Measurements from ENCODE around the gene IQSEC2. TPM values are rescaled to one million over a fixed set of nuclear protein-coding genes. Genes with fewer than 3 reads are reported as not detected.
A peak's percentile ranks its signal among the peaks of the same experiment; 100 is the strongest.

Gene IQSEC2
- total RNA-seq, 1 experiment from 2014 or later: 45.7 TPM

DNA sequence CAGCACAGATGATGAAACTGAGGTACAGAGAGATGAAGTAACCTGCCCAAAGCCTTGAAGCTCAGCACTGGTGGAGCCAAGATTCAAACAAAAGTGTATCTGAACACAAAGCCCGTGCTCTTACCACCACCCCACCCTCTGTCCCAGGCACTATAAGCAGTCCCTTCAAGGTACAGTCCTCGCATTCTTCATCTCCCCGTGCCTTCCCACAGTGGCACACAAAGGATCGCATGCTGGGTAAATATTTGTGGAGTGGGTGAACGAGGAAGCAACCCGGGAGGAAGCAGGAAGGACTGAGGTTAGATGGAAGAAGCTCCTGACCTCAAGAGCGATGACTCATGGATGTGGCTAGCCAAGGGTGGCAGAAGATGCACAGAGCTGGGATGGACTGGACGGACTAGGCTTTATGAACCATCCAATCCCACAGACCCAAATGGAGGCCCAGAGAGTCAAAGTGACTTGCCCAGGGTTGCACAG is 18.4 kb downstream of the IQSEC2 start:
- Histone ChIP-seq H3K27ac (peak overlapping the region; percentile 68), H3K4me2 (peak overlapping the region; percentile 40; the same call in 1 of the 2 replicates), H3K79me2 (ENCODE audit: low read depth) (no peaks in the 10 kb centered on the region), H3K27me3 (ENCODE audit: insufficient read depth, low read depth) (no peaks in the 10 kb centered on the region), H4K20me1 (ENCODE audit: insufficient read depth) (no peaks in the 10 kb centered on the region), H3F3A (ENCODE audit: insufficient read depth, low read depth) (peaks cover 11% of the 10 kb centered on the region; the same call in 1 of the 2 replicates), H3K36me3 (ENCODE audit: low read depth) (no peaks in the 10 kb centered on the region), H3K9me2 (ENCODE audit: insufficient read depth) (no peaks in the 10 kb centered on the region), H3K4me3 (no peak overlapping the region), H3K9me3 (ENCODE audit: insufficient read depth, low read depth) (no peaks in the 10 kb centered on the region), H2AFZ (no peak overlapping the region), H3K4me1 (replicated peaks; ENCODE audit: insufficient read depth) (peaks cover 40% of the 10 kb centered on the region)
- peak; percentile 63 to 81 for DNase-seq
- no TSS peak for BruUV-seq (replicated peaks)
- ChIA-PET CTCF (interaction anchor here (0.5 to 1.1 kb wide), 3 partner anchors 19 to 183 kb away, joined by 3 to 4 read pairs (median 3); partner anchors contain the start of gene IQSEC2), POLR2A (ENCODE audit: unreplicated experiment) (interaction anchor here (0.5 to 0.6 kb wide), 5 partner anchors 8 to 1745 kb away, joined by 3 to 16 read pairs (median 3); no protein-coding TSS in a partner anchor)
- intact Hi-C loops (cut with micrococcal nuclease; ENCODE audit: unreplicated experiment): loop anchor here (1.0 kb wide), 1 partner anchor 18 kb away; the partner anchor contains the start of gene IQSEC2
- no peak for TF ChIP-seq EZH2 (IDR thresholded peaks at IDR 0.05; ENCODE audit: low read depth)

GRCh38 chrX:53262189-53262917 is 19.0 kb downstream of the IQSEC2 start:
- Histone ChIP-seq H3K9me2 (ENCODE audit: insufficient read depth) (no peaks in the 10 kb centered on the region), H3K4me3 (no peak overlapping the region), H4K20me1 (ENCODE audit: insufficient read depth) (no peaks in the 10 kb centered on the region), H3K4me2 (peak overlapping the region; percentile 40; the same call in 1 of the 2 replicates), H3F3A (ENCODE audit: insufficient read depth, low read depth) (peaks cover 11% of the 10 kb centered on the region; the same call in 1 of the 2 replicates), H3K79me2 (ENCODE audit: low read depth) (no peaks in the 10 kb centered on the region), H3K4me1 (replicated peaks; ENCODE audit: insufficient read depth) (peaks cover 34% of the 10 kb centered on the region), H3K27ac (peak overlapping the region; percentile 64), H2AFZ (no peak overlapping the region), H3K27me3 (ENCODE audit: insufficient read depth, low read depth) (no peaks in the 10 kb centered on the region), H3K9me3 (ENCODE audit: insufficient read depth, low read depth) (no peaks in the 10 kb centered on the region), H3K36me3 (ENCODE audit: low read depth) (no peaks in the 10 kb centered on the region)
- intact Hi-C loops (cut with micrococcal nuclease; ENCODE audit: unreplicated experiment): no loop called here
- ChIA-PET CTCF (no interaction called here), POLR2A (ENCODE audit: unreplicated experiment) (interaction anchor here (0.5 to 0.6 kb wide), 3 partner anchors 25 to 281 kb away, joined by 3 to 16 read pairs (median 3); no protein-coding TSS in a partner anchor)
- DNase-seq: no peak
- BruUV-seq (replicated peaks): no TSS peak
- TF ChIP-seq EZH2 (IDR thresholded peaks at IDR 0.05; ENCODE audit: low read depth): no peak
- TF ChIP-seq, protein P1, sequence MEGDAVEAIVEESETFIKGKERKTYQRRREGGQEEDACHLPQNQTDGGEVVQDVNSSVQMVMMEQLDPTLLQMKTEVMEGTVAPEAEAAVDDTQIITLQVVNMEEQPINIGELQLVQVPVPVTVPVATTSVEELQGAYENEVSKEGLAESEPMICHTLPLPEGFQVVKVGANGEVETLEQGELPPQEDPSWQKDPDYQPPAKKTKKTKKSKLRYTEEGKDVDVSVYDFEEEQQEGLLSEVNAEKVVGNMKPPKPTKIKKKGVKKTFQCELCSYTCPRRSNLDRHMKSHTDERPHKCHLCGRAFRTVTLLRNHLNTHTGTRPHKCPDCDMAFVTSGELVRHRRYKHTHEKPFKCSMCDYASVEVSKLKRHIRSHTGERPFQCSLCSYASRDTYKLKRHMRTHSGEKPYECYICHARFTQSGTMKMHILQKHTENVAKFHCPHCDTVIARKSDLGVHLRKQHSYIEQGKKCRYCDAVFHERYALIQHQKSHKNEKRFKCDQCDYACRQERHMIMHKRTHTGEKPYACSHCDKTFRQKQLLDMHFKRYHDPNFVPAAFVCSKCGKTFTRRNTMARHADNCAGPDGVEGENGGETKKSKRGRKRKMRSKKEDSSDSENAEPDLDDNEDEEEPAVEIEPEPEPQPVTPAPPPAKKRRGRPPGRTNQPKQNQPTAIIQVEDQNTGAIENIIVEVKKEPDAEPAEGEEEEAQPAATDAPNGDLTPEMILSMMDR (conservative IDR thresholded peaks at IDR 0.05): no peak

- no TSS peak for BruUV-seq (replicated peaks)
- Histone ChIP-seq H3F3A (ENCODE audit: insufficient read depth, low read depth) (peaks cover 11% of the 10 kb centered on the region; the same call in 1 of the 2 replicates), H3K9me3 (ENCODE audit: insufficient read depth, low read depth) (no peaks in the 10 kb centered on the region), H3K4me3 (no peak overlapping the region), H3K4me1 (replicated peaks; ENCODE audit: insufficient read depth) (peaks cover 27% of the 10 kb centered on the region), H3K27me3 (ENCODE audit: insufficient read depth, low read depth) (no peaks in the 10 kb centered on the region), H3K36me3 (ENCODE audit: low read depth) (no peaks in the 10 kb centered on the region), H4K20me1 (ENCODE audit: insufficient read depth) (no peaks in the 10 kb centered on the region), H3K79me2 (ENCODE audit: low read depth) (no peaks in the 10 kb centered on the region), H3K4me2 (no peak overlapping the region), H3K27ac (no peak overlapping the region), H2AFZ (no peak overlapping the region), H3K9me2 (ENCODE audit: insufficient read depth) (no peaks in the 10 kb centered on the region)
- ChIA-PET POLR2A (ENCODE audit: unreplicated experiment) (no interaction called here), CTCF (no interaction called here)
- TF ChIP-seq, protein P1 (conservative IDR thresholded peaks at IDR 0.05): no peak
- no peak for TF ChIP-seq EZH2 (IDR thresholded peaks at IDR 0.05; ENCODE audit: low read depth)
- intact Hi-C loops (cut with micrococcal nuclease; ENCODE audit: unreplicated experiment): no loop called here
- no peak for DNase-seq
These were observed 19.9 kb downstream of the IQSEC2 start for GRCh38 chrX:53261355-53261972.

Data from PC-9 (cell line).